Loucy (cell line): ENCODE data around the gene C16orf86.

Source experiments
- H2AFZ ChIP-seq: fragments of 200-600 bp; sonication (generic); 2 replicates; pipeline ENCODE4 v1.6.0; 2016; ENCODE audit warnings: antibody characterized with exemption, mild to moderate bottlenecking, low read length, moderate library complexity
- H3F3A ChIP-seq: fragments of 200-600 bp; 2 replicates; pipeline ENCODE4 v1.6.0; 2016; ENCODE audit warnings: antibody characterized with exemption, low read depth, mild to moderate bottlenecking
- H3K27me3 ChIP-seq: fragments of 200-600 bp; sonication (generic); 2 replicates; pipeline ENCODE4 v1.6.1; 2014; ENCODE audit warnings: low read length, mild to moderate bottlenecking; ENCODE audit not compliant: insufficient read depth, poor library complexity, severe bottlenecking
- H3K36me3 ChIP-seq: fragments of 200-600 bp; sonication (generic); 2 replicates; pipeline ENCODE4 v1.6.1; 2016; ENCODE audit warnings: low read length; ENCODE audit not compliant: insufficient read depth
- H3K4me1 ChIP-seq: fragments of 200-600 bp; sonication (generic); 2 replicates; pipeline ENCODE4 v1.5.1; 2014; ENCODE audit warnings: low read length, mild to moderate bottlenecking; ENCODE audit not compliant: insufficient read depth, poor library complexity, severe bottlenecking
- H3K4me2 ChIP-seq: fragments of 200-600 bp; sonication (generic); 2 replicates; pipeline ENCODE4 v1.6.0; 2014; ENCODE audit warnings: antibody characterized with exemption, low read length, low read depth, mild to moderate bottlenecking; ENCODE audit not compliant: poor library complexity, severe bottlenecking
- H3K4me3 ChIP-seq: fragments of 200-600 bp; sonication (generic); 2 replicates; pipeline ENCODE4 v1.5.1; 2014; ENCODE audit warnings: low read length, mild to moderate bottlenecking, mixed read lengths; ENCODE audit not compliant: poor library complexity, severe bottlenecking
- H3K79me2 ChIP-seq: fragments of 200-600 bp; sonication (generic); 2 replicates; pipeline ENCODE4 v1.6.1; 2014; ENCODE audit warnings: low read length; ENCODE audit not compliant: insufficient read depth
- H3K9ac ChIP-seq: fragments of 200-600 bp; sonication (generic); 2 replicates; pipeline ENCODE4 v1.6.0; 2014; ENCODE audit warnings: mild to moderate bottlenecking, low read depth, low read length, moderate library complexity; ENCODE audit not compliant: poor library complexity, severe bottlenecking
- H3K9me2 ChIP-seq: fragments of 200-600 bp; sonication (generic); replicated peaks from 2 replicates; pipeline ENCODE4 v1.6.1; 2016; ENCODE audit warnings: low read depth, low read length, mixed read lengths
- H3K9me3 ChIP-seq: fragments of 200-600 bp; sonication (generic); 2 replicates; pipeline ENCODE4 v1.6.1; 2014; ENCODE audit warnings: mild to moderate bottlenecking, antibody characterized with exemption, low read length, low read depth; ENCODE audit not compliant: insufficient read depth
- H4K20me1 ChIP-seq: fragments of 200-600 bp; sonication (generic); 2 replicates; pipeline ENCODE4 v1.6.0; 2014; ENCODE audit warnings: antibody characterized with exemption, low read length, mild to moderate bottlenecking; ENCODE audit not compliant: insufficient read depth, poor library complexity, severe bottlenecking
- EZH2phosphoT487 ChIP-seq: fragments of 200-600 bp; IDR thresholded peaks from 2 replicates; pipeline ENCODE4 v1.6.1; 2018; ENCODE audit warnings: antibody characterized with exemption, mild to moderate bottlenecking, moderate library complexity, borderline replicate concordance
- TF ChIP-seq, protein P1 (sequence below): fragments of 200-600 bp; sonication (generic); conservative IDR thresholded peaks from 2 replicates; pipeline ENCODE4 v1.5.1; 2014; ENCODE audit warnings: mild to moderate bottlenecking, antibody characterized with exemption, low read length

C16orf86 gene

DNA sequence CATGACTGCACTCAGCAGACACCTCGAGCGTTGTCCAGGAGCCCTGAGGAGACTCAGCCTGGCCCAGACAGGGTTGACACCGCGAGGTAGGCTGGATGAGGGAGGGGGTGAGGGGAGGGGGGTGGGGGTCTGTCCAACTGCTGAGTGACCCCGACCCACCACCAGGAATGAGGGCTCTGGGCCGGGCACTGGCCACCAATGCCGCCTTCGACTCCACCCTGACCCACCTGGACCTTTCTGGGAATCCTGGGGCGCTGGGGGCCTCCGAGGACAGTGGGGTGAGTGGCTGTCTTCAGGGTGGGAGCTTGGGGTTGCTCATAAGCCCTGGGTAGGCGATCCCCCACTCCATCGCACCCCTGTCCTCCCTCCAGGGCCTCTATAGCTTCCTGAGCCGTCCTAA is 18.9 kb upstream of the C16orf86 start:
- Histone ChIP-seq H3F3A (no peaks in the 10 kb centered on the region), H4K20me1 (peaks cover 23% of the 10 kb centered on the region), H3K4me3 (no peak overlapping the region), H3K9ac (no peak overlapping the region), H3K4me2 (no peak overlapping the region), H3K9me3 (no peaks in the 10 kb centered on the region), H3K36me3 (peaks cover 38% of the 10 kb centered on the region; the same call in 1 of the 2 replicates), H3K4me1 (peaks cover 24% of the 10 kb centered on the region), H3K9me2 (no peaks in the 10 kb centered on the region), H3K27me3 (no peaks in the 10 kb centered on the region), H3K79me2 (peaks cover 64% of the 10 kb centered on the region), H2AFZ (no peak overlapping the region)
- TF ChIP-seq, protein P1, sequence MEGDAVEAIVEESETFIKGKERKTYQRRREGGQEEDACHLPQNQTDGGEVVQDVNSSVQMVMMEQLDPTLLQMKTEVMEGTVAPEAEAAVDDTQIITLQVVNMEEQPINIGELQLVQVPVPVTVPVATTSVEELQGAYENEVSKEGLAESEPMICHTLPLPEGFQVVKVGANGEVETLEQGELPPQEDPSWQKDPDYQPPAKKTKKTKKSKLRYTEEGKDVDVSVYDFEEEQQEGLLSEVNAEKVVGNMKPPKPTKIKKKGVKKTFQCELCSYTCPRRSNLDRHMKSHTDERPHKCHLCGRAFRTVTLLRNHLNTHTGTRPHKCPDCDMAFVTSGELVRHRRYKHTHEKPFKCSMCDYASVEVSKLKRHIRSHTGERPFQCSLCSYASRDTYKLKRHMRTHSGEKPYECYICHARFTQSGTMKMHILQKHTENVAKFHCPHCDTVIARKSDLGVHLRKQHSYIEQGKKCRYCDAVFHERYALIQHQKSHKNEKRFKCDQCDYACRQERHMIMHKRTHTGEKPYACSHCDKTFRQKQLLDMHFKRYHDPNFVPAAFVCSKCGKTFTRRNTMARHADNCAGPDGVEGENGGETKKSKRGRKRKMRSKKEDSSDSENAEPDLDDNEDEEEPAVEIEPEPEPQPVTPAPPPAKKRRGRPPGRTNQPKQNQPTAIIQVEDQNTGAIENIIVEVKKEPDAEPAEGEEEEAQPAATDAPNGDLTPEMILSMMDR, result no peak
- TF ChIP-seq EZH2phosphoT487, result no peak

DNA sequence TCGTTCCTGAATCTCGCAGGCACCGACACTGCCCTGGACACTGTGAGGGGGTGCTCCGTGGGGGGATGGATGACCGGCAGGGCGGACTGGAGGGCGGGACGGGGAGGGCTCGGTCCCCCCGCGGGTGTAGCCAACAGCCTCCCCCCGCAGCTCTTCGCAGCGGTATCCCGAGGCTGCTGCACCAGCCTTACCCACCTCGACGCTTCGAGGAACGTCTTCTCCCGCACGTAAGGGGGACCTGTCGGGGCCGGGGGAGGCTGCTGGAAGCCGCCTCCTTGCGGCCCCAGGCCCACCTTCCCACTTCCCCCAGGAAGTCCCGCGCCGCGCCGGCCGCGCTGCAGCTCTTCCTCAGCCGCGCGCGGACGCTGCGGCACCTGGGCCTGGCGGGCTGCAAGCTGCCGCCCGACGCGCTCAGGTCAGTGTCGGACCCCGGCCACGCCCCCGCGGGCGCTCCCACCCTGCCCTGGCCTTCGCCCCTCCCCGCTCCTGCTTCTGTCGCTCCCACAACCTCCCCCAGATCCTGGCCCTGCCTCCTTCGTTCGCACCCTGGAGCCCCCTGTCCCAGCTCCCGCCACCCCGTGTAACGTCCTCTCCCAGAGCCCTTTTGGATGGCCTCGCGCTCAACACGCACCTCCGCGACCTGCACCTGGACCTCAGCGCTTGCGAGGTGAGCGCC is 18.4 kb upstream of the C16orf86 start:
- no peak overlapping the region for H3K4me3 ChIP-seq
- H3K9me2 ChIP-seq, result no peaks in the 10 kb centered on the region
- H3K9me3 ChIP-seq, result no peaks in the 10 kb centered on the region
- no peaks in the 10 kb centered on the region for H3K27me3 ChIP-seq
- H3K79me2 ChIP-seq, result peaks cover 64% of the 10 kb centered on the region
- H3K9ac ChIP-seq, result no peak overlapping the region
- H3K36me3 ChIP-seq, result peaks cover 38% of the 10 kb centered on the region; the same call in 1 of the 2 replicates
- H3K4me2 ChIP-seq, result no peak overlapping the region
- TF ChIP-seq, protein P1, result no peak
- no peak for TF ChIP-seq EZH2phosphoT487
- peaks cover 24% of the 10 kb centered on the region for H3K4me1 ChIP-seq
- no peak overlapping the region for H2AFZ ChIP-seq
- no peaks in the 10 kb centered on the region for H3F3A ChIP-seq
- H4K20me1 ChIP-seq, result peaks cover 23% of the 10 kb centered on the region

DNA sequence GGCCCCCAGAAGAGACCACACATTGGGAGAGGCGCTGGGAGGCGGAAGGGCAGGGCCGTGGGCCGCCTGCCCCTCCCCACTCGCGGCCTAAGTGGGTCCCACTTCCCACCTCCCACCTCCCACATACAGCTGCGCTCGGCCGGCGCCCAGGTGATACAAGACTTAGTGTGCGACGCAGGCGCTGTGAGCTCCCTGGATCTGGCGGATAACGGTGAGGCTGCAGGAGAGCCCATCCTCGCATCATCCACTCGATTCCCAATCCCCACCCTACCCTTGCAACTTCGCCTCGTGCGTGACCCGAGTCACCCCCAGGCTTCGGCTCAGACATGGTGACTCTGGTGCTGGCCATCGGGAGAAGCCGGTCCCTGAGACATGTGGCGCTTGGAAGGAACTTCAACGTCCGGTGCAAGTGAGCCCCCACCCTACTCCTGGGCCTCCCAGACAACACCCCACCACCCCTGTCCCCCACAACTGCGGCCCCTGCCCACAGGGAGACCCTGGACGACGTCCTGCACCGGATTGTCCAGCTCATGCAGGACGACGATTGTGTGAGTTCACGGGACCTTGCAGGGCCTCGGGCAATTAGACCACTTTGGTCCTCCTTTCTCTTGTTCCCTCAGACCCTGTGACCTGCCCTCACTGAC is 17.7 kb upstream of the C16orf86 start:
- H3K27me3 ChIP-seq, result no peaks in the 10 kb centered on the region
- no peaks in the 10 kb centered on the region for H3K9me3 ChIP-seq

More for the DNA sequence above, 17.7 kb upstream of the C16orf86 start:
- Histone ChIP-seq H3F3A (no peaks in the 10 kb centered on the region), H3K9ac (no peak overlapping the region), H3K36me3 (peaks cover 38% of the 10 kb centered on the region; the same call in 1 of the 2 replicates), H3K4me3 (no peak overlapping the region), H3K4me1 (peaks cover 24% of the 10 kb centered on the region), H3K79me2 (peaks cover 64% of the 10 kb centered on the region), H3K4me2 (no peak overlapping the region), H2AFZ (no peak overlapping the region), H4K20me1 (peaks cover 23% of the 10 kb centered on the region), H3K9me2 (no peaks in the 10 kb centered on the region)
- TF ChIP-seq, protein P1, result no peak
- no peak for TF ChIP-seq EZH2phosphoT487
